PC-9 (cell line): ENCODE data around the gene COL18A1.

ENCODE experiments used
- CTCF ChIP-seq: fragments of 200-600 bp; sonication (generic); conservative IDR thresholded peaks from 2 replicates; pipeline ENCODE4 v1.6.1; 2017; ENCODE audit warnings: mixed run types, antibody characterized with exemption, mild to moderate bottlenecking, moderate library complexity
- EZH2 ChIP-seq: fragments of 200-600 bp; sonication (generic); IDR thresholded peaks from 2 replicates; pipeline ENCODE4 v1.8.0; 2017; ENCODE audit warnings: antibody characterized with exemption, low read depth

- TF ChIP-seq CTCF = no peak
- TF ChIP-seq EZH2 = no peak
Observed at GRCh38 chr21:45406801-45407628, 2.0 kb downstream of the COL18A1 start.
